Mammary microvascular endothelial cell (primary cell): ENCODE measurements around the gene SNPH. TPM values are rescaled to one million over a fixed set of nuclear protein-coding genes. Genes with fewer than 3 reads are reported as not detected.

ENCODE experiments used
- total RNA-seq: library from RNA; depleted of rRNA; stranded (reverse); fragments of >200 nt; gene quantifications from 2 replicates; pipeline ENCODE4 v1.2.3, GENCODE V29; 2015

SNPH gene, protein sequence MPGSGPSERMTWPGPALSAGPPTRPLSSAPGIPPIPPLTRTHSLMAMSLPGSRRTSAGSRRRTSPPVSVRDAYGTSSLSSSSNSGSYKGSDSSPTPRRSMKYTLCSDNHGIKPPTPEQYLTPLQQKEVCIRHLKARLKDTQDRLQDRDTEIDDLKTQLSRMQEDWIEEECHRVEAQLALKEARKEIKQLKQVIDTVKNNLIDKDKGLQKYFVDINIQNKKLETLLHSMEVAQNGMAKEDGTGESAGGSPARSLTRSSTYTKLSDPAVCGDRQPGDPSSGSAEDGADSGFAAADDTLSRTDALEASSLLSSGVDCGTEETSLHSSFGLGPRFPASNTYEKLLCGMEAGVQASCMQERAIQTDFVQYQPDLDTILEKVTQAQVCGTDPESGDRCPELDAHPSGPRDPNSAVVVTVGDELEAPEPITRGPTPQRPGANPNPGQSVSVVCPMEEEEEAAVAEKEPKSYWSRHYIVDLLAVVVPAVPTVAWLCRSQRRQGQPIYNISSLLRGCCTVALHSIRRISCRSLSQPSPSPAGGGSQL
- total RNA-seq: 6.6 and 7.3 TPM in 2 replicates

DNA sequence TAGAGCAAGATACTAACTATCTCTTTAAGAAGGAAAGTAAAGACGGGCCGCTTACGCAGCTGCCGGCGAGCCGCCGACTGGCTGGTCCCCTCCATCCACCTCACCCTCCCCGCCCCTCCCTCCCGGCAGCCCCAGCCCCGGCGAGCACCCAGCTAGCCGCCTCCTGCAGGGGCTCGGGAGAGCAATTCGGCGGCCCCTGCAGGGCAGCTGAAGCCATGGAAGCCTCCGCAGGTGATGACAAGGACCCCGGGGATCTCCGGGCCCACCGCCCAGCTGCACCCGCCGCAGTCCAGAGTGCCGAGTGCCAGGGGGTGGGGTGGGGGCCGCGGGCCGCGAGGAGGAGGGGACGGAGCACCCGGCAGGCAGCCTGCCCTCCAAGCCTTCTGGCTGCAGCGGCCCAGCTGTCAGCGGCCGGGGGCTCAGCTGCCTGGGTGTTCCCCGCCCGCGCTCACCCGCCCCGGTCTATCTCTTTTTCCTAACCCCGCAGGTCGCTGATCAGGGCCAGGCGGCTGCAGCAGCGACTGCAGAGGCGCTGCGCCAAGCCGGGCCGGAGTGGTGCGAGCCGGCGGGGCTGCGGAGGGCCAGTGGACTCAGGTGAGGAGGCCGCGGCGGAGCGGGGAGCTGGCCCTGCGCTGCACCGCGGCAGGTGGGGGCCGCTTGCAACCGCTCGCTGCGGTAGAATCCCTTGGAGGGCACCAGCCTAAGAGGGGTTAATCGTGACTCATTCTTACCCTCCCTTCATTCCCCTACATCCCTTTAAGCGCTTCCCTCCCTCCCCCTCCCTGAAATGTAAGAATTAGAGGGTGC, at the start of gene SNPH:
Gene SNPH, plus strand, starts transcription at position 128 of the 807 bp plus-strand sequence. CDS start 29,946 bp downstream, outside the sequence.

DNA sequence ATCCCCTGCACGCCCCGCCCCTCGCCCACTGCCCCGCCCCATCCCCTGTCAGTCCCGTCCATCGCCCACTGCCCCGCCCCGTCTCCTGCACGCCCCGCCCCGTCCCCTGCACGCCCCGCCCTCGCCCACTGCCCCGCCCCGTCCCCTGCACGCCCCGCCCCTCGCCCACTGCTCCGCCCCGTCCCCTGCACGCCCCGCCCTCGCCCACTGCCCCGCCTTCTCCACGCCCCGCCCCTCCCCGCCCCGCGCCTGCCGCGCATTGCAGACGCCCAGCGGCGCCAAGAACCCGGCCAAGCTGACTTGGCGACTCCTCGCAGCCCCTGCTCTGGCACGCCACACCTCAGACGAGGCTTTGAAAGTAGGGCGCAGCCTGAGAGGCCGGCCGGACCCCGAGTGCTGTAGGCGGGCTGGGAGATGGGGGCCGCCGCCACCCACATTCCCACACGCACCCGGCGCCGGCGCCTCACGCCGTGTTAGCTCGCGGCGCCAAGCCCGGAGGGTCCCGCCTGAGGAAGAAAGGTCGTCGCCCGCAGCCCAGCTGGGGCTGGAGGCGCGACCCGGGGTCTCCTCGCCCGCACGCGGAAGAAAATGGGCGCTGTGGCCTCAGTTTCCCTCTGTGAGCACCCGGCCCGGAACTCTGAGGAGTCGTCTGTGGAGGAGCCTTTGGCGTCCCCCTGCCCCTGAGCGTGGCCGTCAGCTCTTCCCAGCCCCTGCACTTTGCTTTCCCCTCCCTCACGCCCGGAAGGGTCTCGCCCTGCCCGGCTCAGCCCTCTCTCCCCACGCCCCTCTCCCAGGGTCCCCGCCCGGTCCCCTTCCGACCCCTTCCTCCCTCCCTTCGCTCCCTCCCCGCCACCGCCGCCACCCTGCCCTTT, 40.1 kb upstream of the SNPH start, which contains the start of gene RAD21L1:
Gene RAD21L1, plus strand, starts transcription at position 262 of the 872 bp plus-strand sequence. CDS start 2,410 bp downstream, outside the sequence.

DNA sequence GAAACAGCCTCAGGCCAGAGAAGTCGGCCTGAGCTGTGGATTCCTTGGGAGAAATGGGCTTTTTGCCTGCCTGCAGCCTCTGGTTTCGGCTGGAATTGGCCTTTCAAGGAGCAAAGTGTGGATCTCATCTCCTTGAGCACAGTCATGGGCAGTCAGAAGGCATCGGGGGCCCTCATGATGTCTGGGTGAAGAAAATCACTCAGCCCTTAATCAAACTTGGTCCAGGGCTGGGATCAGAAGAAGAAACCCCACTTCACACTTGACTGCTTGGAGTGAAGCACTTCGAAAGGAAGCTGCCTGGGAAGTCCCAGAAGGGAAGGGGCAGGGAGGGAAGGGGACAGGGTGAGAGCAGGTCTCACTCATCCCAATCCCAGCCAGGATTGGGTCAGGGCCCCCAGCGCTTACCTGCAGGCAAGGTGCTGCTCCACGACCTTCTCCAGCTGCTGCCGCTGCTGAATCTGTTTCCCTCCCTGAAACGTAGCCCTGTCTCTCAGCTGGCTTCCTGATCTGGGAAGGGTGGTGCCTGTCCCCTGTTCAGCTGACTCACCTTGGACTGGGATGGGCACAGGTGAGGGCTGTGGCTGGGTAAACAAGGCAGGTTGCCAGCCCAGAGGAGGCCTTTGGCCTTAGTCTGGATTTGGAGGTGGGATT, 62.7 kb downstream of the SNPH start, which contains the start of gene SDCBP2:
Gene SDCBP2, minus strand, starts transcription at position 460 of the 651 bp plus-strand sequence. CDS start 8,723 bp downstream, outside the sequence.

Other genes with a start within 250 kb of the SNPH start
- 113 and 125 TPM in 2 replicates for gene PSMF1, start 147.7 kb upstream of the SNPH start, total RNA-seq
- 0.20 and 1.4 TPM in 2 replicates for gene TMEM74B, start 81.3 kb upstream of the SNPH start, total RNA-seq
- gene C20orf202, start 62.8 kb upstream of the SNPH start, total RNA-seq: not detected in 2 replicates
- gene RAD21L1, start 40.2 kb upstream of the SNPH start, total RNA-seq: not detected in 2 replicates
- 4.7 and 5.6 TPM in 2 replicates for gene SDCBP2, start 62.8 kb downstream of the SNPH start, total RNA-seq
- gene FKBP1A, start 126.8 kb downstream of the SNPH start, total RNA-seq: 313 and 314 TPM in 2 replicates
- gene NSFL1C, start 200.6 kb downstream of the SNPH start, total RNA-seq: 61.7 and 80.5 TPM in 2 replicates
- 0.07 TPM in 1 of 2 replicates, not detected in the other for gene SIRPB2, start 225.1 kb downstream of the SNPH start, total RNA-seq